GM12872 (cell line): ENCODE measurements around the gene FPR3.

Experiments used
- TF ChIP-seq, protein P1 (sequence below): IDR thresholded peaks from 3 replicates; pipeline ENCODE4 v1.5.1; 2011; ENCODE audit warnings: low read depth, mild to moderate bottlenecking, low read length, moderate library complexity; ENCODE audit not compliant: insufficient read depth

FPR3 gene

GRCh38 chr19:51822946-51823345 is 28.0 kb downstream of the FPR3 start:
- TF ChIP-seq, protein P1, sequence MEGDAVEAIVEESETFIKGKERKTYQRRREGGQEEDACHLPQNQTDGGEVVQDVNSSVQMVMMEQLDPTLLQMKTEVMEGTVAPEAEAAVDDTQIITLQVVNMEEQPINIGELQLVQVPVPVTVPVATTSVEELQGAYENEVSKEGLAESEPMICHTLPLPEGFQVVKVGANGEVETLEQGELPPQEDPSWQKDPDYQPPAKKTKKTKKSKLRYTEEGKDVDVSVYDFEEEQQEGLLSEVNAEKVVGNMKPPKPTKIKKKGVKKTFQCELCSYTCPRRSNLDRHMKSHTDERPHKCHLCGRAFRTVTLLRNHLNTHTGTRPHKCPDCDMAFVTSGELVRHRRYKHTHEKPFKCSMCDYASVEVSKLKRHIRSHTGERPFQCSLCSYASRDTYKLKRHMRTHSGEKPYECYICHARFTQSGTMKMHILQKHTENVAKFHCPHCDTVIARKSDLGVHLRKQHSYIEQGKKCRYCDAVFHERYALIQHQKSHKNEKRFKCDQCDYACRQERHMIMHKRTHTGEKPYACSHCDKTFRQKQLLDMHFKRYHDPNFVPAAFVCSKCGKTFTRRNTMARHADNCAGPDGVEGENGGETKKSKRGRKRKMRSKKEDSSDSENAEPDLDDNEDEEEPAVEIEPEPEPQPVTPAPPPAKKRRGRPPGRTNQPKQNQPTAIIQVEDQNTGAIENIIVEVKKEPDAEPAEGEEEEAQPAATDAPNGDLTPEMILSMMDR: no peak

- TF ChIP-seq, protein P1: no peak
These were observed 29.5 kb downstream of the FPR3 start for GRCh38 chr19:51824281-51825005.

DNA sequence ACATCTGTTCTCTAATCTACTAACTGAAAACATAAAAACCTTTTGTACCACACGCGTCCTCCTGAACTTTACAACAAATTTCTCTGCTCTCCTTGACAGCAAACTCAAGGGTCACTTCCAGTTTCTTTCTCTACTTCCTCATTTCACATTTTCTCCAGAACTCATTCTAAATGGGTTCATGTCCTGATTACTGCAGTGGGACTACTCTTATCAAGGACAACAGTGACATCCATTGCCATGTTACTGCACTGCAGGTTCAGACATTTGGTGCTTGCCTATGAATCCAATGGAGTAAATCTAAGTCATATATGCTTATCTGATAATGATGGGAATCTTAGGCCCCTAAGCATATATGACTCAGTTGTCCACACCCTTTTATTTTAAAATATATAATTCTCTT is 35.3 kb downstream of the FPR3 start:
- TF ChIP-seq, protein P1: no peak

GRCh38 chr19:51837145-51837544 is 42.2 kb downstream of the FPR3 start:
- TF ChIP-seq, protein P1: no peak

DNA sequence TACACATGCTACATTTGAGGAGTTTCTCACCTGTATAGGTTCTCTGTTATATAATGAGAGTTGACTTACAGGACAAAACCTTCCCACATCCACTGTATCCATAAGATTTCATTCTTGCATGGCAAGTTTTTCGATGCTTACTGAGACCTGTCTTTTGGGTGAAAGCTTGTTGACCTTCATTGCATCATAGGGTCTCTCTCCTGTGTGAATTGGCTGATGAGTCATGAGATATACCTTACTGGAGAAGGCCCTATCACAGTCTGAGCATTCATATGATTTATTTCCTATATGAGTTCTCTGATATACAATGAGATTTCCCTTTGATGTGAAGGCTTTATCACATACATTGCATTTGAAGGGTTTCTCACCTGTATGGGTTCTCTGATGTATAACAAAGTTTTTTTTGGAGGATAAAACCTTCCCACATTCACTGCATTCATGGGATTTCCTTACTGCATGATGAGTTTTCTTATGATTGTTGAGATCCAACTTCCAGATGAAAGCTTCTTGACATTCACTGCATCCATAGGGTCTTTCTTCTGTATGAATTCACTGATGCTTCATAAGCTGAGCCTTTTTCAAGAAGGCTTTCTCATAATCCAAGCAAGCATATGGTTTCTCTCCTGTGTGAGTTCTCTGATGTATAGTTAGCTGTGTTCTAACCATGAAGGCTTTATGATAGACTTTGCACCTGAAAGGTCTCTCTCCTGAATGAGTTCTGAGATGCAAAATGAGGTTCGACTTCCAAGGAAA is 67.1 kb downstream of the FPR3 start:
- TF ChIP-seq, protein P1: no peak

DNA sequence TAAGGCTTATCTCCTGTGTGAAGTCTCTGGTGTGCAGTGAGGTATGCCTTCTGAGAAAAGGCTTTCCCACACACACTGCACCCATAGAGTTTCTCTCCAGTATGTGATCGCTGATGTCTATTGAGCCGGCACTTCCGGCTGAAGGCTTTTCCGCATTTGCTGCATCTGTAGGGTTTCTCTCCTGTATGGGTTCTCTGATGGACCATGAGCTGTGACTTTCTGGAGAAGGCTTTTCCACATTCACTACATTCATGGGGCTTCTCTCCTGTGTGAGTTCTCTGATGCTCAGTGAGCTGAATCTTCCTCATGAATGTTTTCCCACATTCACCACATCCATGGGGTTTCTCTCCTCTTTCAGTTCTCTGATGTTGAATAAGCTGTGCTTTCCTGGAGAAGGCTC is 78.1 kb downstream of the FPR3 start:
- TF ChIP-seq, protein P1: no peak
